ENCODE data around the gene PPP1R16B.
"Not testable (repeated sequence)": the region's sequence is repeated elsewhere in the genome, so short reads cannot be mapped to it uniquely, and the experiment has no call there.

The PPP1R16B gene

GRCh38 chr20:38856570-38856969, 51.1 kb downstream of the PPP1R16B start:
- TF ChIP-seq CTCF (conservative IDR thresholded peaks at IDR 0.05) = no peak

GRCh38 chr20:38857703-38858102, 52.2 kb downstream of the PPP1R16B start:
- H3K27ac ChIP-seq = no peak overlapping the region

More at GRCh38 chr20:38856570-38856969, 51.1 kb downstream of the PPP1R16B start:
- H3K27ac ChIP-seq = no peak overlapping the region

GRCh38 chr20:38859070-38859690, 53.7 kb downstream of the PPP1R16B start:
- no peak overlapping the region for H3K27ac ChIP-seq

More at GRCh38 chr20:38857703-38858102, 52.2 kb downstream of the PPP1R16B start:
- TF ChIP-seq CTCF (conservative IDR thresholded peaks at IDR 0.05) = no peak

GRCh38 chr20:38859857-38860256, 54.4 kb downstream of the PPP1R16B start:
- H3K27ac ChIP-seq = not testable (repeated sequence)

More at GRCh38 chr20:38859070-38859690, 53.7 kb downstream of the PPP1R16B start:
- no peak for TF ChIP-seq CTCF (conservative IDR thresholded peaks at IDR 0.05)

- H3K27ac ChIP-seq = no peak overlapping the region
- no peak for TF ChIP-seq CTCF (conservative IDR thresholded peaks at IDR 0.05)
These were observed 55.5 kb downstream of the PPP1R16B start for GRCh38 chr20:38861071-38861401.

GRCh38 chr20:38862226-38862625, 56.7 kb downstream of the PPP1R16B start:
- no peak overlapping the region for H3K27ac ChIP-seq

GRCh38 chr20:38863024-38863851, 57.7 kb downstream of the PPP1R16B start:
- no peak overlapping the region for H3K27ac ChIP-seq
- no peak for TF ChIP-seq CTCF (conservative IDR thresholded peaks at IDR 0.05)

More at GRCh38 chr20:38862226-38862625, 56.7 kb downstream of the PPP1R16B start:
- no peak for TF ChIP-seq CTCF (conservative IDR thresholded peaks at IDR 0.05)

GRCh38 chr20:38864662-38865061, 59.2 kb downstream of the PPP1R16B start:
- no peak overlapping the region for H3K27ac ChIP-seq
- TF ChIP-seq CTCF (conservative IDR thresholded peaks at IDR 0.05) = no peak

Measured in VCaP (cell line).